Kasumi-1 (cell line): Measurements from ENCODE around the gene HACD3.
"Not testable (repeated sequence)": the region's sequence is repeated elsewhere in the genome, so short reads cannot be mapped to it uniquely, and the experiment has no call there.

ENCODE experiments used
- DNase-seq, 2 experiments: peaks; one replicate each; lab custom pipeline; 2025; lab: John Stamatoyannopoulos, UW

HACD3 gene

GRCh38 chr15:65550681-65551098 lies 20.4 kb downstream of the HACD3 start:
- no peak for DNase-seq

DNA sequence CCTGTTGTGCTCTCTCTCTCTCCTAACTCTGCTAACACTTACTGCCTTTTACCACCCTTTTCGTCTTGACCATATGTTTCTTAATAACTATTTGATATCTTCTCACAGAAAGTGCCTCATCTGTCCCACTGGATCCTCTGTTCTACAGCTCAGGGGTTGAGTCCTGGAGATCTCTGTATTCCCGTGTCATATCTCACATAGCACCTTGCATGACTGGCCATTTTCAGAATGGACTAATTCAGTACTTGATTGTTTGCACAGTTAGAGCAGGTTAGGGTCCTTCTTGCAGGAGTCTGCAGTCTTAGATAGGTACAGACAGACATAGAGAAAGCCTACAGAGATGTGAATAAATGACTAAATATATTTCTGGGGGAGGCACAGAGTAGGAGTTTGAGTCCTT lies 20.9 kb downstream of the HACD3 start:
- DNase-seq = no peak

GRCh38 chr15:65552851-65553250 lies 22.6 kb downstream of the HACD3 start:
- not testable (repeated sequence) for DNase-seq

GRCh38 chr15:65553691-65554090 lies 23.4 kb downstream of the HACD3 start:
- no peak for DNase-seq

DNA sequence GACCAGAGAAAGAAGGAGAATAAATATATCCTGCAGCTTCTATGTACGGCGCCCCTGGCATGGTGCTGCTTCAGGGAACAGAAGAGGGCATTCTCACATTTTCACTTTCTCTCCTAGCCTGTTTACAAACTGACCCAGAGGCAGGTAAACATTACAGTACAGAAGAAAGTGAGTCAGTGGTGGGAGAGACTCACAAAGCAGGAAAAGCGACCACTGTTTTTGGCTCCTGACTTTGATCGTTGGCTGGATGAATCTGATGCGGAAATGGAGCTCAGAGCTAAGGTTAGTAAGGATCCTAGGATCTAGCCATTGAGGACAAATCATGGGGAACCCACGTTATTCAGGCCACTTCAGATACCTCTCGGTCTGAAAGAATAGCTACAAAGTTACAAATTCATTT lies 26.4 kb downstream of the HACD3 start:
- no peak for DNase-seq

DNA sequence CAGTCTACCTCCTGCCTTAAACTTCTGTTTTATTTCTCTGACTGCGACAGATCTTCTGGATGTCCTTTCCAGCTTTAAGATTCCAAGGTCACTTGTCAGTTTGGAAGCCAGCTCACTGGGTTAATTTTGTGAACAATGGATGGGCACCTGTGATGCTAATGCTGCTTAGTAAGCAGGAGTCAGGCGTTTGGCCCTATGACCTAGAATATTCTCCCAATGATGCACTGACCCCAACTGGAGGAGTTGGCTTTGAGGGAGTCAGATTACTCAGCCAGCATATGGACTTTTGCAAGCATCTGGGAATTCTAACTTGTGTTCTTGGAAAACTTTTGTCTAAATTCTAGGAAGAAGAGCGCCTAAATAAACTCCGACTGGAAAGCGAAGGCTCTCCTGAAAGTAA lies 28.1 kb downstream of the HACD3 start:
- no peak for DNase-seq

- DNase-seq = no peak
These were observed 28.9 kb downstream of the HACD3 start for GRCh38 chr15:65558997-65559760.

DNA sequence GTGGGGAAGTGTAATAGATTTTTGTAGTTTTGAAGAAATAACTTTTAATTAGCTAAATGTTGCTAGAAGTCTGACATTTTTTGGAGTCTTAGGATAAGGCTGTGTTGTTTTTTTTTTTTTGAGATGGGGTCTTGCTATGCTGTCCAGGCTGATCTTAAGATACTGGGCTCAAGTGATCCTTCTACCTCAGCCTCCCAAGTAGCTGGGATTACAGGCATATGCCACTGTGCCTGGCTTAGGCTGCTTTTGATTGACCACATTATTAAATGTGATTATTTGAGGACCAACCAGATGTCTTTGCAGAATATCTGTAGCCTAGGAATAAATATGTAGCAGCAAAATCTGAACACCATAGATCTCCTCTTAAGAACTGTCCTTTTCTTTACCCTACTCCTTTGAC lies 29.7 kb downstream of the HACD3 start:
- DNase-seq = no peak

GRCh38 chr15:65561934-65562333 lies 31.7 kb downstream of the HACD3 start:
- DNase-seq = no peak

GRCh38 chr15:65569728-65570127 lies 39.5 kb downstream of the HACD3 start:
- no peak for DNase-seq

GRCh38 chr15:65571971-65572370 lies 41.7 kb downstream of the HACD3 start:
- DNase-seq = no peak

DNA sequence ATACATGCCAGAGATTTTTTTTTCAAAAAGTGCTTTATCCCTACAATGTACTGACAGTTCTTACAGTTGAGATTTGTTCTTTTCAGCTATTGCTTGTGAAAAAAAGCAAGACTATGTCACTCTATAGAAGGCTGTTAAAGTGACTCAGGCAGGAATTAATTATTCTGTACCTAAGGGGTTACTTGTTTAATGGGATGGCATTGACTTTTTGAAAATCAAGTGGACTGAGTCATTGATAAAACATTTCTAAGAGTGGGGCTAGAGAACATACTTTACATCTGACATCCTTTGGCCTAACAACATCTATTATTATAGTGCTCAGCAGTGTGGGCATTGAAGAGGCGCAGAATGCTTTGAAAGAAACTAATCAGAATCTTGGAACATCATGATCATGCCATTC lies 46.4 kb downstream of the HACD3 start:
- no peak for DNase-seq

GRCh38 chr15:65577129-65577996 lies 47.1 kb downstream of the HACD3 start:
- DNase-seq = peak; percentile 29 to 64

DNA sequence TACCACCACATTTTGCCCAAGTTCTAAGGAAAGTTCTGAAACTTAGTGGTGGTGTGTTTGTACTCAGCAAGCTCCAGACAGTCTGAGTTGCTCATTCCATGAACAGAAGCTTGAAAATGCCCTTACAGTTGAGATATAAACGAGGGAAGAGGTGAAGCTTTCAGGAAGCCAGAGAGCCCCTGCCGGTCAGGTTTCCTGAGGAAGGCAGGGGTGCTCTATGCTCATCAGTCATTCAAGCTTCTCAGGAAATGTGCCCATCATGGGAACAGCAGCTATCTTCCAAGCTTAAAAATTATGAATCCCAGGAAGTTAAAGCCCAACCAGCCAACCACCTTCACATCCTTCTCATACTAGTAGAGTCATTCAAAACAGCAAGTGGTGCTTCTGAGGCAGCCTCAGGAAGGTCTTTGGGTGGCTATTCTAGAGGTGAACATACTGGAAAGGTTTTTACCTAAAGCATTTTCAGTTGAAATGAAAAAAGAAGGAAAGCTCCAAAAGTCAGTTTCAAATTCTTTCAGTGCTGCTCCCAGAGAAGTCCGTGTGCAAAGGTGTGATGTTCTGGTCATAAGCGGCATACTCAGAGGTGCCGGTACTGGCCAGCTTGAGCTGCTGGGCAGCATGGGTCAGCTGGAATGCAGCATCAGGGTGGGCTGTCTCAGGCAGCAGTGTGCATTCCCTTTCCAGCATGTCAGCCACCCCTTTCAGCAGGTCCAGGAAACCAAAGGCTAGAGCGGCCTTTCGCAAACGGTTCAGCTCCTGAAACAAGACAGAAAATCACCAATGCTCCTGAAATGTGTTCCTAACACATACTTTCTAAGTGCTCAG lies 48.9 kb downstream of the HACD3 start:
- DNase-seq = peak; percentile 25 to 28

DNA sequence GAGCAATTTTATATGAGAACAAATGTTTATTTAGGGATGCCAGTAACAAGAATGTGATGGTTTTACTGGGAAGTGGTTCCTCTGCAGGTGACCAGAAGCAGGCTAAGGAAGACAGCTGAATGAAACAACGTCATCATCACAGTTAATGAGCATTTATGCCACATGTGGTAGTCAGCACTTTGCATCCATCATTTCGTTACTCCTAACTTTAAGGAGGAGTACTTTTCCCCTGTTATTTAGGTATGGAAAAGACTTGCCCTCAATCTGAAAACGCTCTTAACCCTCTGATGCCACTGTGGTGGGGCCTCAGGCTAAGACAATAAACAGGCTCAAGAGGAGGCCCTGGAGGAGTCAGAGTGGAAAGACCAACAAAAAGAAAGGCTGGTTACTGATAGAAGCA lies 49.5 kb downstream of the HACD3 start:
- DNase-seq = no peak

DNA sequence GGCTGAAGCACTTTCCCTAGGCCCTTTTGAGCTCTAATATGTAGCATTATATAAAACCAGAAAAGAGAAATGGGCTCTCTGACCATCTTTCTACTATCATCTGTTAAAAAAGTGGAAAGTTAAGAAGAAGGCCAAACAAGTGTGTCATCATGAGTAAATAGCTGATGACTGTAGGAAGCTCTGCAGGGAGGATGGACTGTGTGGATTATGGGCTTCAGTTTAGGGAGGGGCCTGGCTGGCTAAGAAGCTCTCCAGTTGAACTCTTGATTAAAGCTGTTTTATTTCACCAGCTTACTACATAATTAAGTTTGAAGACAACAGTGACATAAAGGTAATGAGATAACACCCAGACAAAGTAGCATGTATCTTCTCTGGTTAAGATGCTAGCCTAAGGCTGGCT lies 50.0 kb downstream of the HACD3 start:
- DNase-seq = no peak

DNA sequence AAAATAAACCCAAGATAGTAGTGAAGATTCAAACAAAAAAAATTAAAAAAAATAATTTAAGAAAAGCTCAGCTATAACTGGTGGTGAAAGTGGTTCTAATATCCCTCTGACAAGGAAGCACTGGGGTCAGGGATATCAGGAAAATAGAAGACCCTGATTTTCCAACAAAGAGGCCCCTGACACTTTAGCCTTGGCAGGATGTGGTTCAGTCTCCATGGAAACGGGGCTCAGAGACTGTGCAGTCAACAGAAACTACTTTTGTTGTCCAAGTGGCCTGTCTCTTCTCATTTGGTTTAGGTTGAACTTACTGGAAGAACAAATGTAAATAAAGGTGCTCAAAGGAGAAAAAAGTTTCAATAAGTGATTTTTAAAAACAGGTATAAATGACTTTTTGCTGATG lies 53.4 kb downstream of the HACD3 start:
- DNase-seq = peak; percentile 62 to 68

GRCh38 chr15:65584241-65584640 lies 54.0 kb downstream of the HACD3 start:
- no peak for DNase-seq

DNA sequence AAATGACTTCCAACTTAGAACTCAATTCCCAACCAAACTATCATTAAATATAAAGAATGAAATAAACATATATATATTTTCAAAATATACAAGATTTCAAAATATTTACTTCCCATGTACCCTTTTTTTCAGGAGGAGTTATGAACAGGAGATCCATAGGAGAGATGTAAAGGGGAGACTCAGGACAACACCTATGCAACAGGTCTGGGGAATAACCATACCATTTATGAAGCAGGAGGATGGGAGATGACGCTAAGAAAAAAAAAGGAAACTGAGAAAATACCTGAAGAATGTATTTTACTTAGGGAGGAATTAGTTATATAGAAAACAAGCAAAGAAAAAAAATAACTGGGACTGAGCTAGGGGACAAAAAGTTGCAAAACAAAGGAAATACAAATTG lies 56.8 kb downstream of the HACD3 start:
- no peak for DNase-seq

DNA sequence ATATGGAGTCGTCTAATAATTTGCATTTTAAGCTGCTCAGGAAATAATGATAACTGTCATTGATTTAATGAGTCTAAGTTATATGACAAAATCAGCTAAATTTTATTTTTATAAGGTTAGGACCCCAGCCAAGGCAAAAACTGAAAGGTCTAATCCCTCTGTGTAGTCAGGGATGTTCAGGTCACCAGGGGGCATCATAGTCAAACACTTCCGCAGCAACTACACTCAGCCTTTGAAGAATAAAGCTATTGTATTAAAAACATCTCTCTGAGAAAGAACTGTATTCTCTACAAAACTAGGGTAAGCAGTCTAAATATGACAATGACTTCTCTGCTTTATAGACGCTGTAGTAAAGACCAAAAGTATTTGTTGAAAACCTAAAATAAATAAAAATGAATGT lies 65.7 kb downstream of the HACD3 start:
- DNase-seq = peak; percentile 59 to 61

- DNase-seq = no peak
These were observed 68.2 kb downstream of the HACD3 start for GRCh38 chr15:65598468-65598867.

- DNase-seq = no peak
These were observed 69.4 kb downstream of the HACD3 start for GRCh38 chr15:65599677-65600076.
